GM19438 (cell line): ENCODE data around the gene GPATCH8.

ENCODE experiments used
- ATAC-seq: cut with Tn5 transposase; IDR thresholded peaks from one replicate; pipeline ENCODE4 v1.9.1; 2021; ENCODE audit warnings: low read depth; ENCODE audit not compliant: unreplicated experiment

Gene GPATCH8

GRCh38 chr17:44359006-44359405, 144.2 kb downstream of the GPATCH8 start:
- ATAC-seq = no peak

GRCh38 chr17:44358066-44358465, 145.1 kb downstream of the GPATCH8 start:
- ATAC-seq = no peak

GRCh38 chr17:44356241-44356640, 147.0 kb downstream of the GPATCH8 start:
- ATAC-seq = no peak

GRCh38 chr17:44355642-44356099, 147.5 kb downstream of the GPATCH8 start:
- ATAC-seq = no peak

GRCh38 chr17:44354582-44355561, 148.3 kb downstream of the GPATCH8 start:
- ATAC-seq = no peak

- no peak for ATAC-seq
Measured at GRCh38 chr17:44353672-44354331, 149.4 kb downstream of the GPATCH8 start.

- no peak for ATAC-seq
Measured at GRCh38 chr17:44352828-44353671, 150.2 kb downstream of the GPATCH8 start.

- ATAC-seq = no peak
Measured at GRCh38 chr17:44351961-44352827, 151.0 kb downstream of the GPATCH8 start.

GRCh38 chr17:44351464-44351863, 151.7 kb downstream of the GPATCH8 start:
- ATAC-seq = no peak

- ATAC-seq = no peak
Measured at GRCh38 chr17:44350733-44351226, 152.4 kb downstream of the GPATCH8 start.

- ATAC-seq = no peak
Measured at GRCh38 chr17:44349553-44350070, 153.6 kb downstream of the GPATCH8 start.

- no peak for ATAC-seq
Measured at GRCh38 chr17:44348988-44349364, 154.2 kb downstream of the GPATCH8 start.

- ATAC-seq = peak; percentile 42
Measured at GRCh38 chr17:44348234-44348987, 154.8 kb downstream of the GPATCH8 start.
